Measurements from ENCODE around the gene CHIC2.

The CHIC2 gene

DNA sequence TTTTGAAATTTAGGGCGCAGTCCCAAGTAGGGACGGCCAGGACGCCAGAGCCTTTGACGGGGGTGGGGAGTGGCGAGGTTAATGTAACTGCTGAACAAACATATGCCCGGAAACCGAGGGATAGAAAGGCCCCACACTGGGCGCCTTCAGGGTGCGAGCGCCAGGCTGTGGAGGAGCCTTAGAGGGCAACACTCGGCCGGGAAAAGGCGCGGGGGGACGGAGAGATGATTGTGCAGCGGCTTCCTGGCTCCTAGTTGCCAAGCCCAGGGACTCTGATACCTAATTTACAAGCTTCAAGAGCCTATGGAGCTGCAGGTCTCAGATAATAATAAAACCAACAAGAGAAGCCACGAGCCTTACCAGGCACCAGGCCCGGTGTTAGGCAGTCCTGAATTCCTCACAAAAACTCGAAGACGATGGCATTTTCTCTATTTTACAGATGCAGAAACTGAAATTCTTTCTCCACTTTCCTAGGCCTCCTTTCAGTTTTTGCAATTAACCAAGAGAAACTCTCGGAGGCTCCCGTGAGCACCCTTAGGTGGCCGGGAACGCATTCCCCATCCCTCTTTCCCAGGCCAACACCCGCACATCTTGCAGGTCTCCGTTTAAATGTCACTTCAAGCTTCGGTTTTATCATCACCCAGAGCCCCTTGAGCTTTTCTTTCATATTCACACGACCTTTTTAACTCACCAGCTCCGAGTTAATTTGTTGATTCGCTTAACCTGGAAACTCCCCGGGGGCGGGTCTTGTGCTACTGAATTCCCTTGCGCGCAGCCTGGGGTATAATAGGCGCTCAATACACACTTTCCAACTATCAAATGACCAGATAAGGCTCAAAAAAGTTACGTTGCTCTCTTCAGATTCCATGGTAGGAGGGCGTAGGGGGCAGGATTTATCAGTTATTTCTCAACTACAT lies 29.2 kb upstream of the CHIC2 start:
- no peak for DNase-seq

- DNase-seq = no peak
These were observed 28.3 kb upstream of the CHIC2 start for GRCh38 chr4:54092405-54093323.

- DNase-seq = peak in 54 of 56 donors; percentile 9 to 84 (median 54)
These were observed 27.4 kb upstream of the CHIC2 start for GRCh38 chr4:54091637-54092404.

- DNase-seq = peak in 21 of 56 donors; percentile 7 to 58 (median 26)
These were observed 26.6 kb upstream of the CHIC2 start for GRCh38 chr4:54090804-54091623.

DNA sequence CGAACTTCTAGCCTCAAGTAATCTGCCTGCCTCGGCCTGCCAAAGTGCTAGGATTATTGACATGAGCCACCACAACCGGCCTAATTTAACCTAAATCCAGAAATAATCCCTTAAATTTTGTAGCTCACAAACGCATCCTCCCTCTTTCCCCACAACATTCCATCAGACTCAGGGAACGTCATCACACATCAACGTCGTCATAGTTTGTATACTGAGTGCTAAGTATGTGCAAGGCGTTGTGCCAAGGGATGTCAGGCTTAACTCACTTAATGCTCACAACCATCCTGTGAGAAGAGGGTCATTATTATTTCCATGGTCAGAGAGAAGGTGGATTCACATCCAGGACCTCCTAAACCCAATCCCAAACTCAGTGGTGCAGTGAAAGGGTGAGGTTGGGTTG lies 26.0 kb upstream of the CHIC2 start:
- no peak for DNase-seq

GRCh38 chr4:54089875-54090274 lies 25.5 kb upstream of the CHIC2 start:
- DNase-seq = no peak

DNA sequence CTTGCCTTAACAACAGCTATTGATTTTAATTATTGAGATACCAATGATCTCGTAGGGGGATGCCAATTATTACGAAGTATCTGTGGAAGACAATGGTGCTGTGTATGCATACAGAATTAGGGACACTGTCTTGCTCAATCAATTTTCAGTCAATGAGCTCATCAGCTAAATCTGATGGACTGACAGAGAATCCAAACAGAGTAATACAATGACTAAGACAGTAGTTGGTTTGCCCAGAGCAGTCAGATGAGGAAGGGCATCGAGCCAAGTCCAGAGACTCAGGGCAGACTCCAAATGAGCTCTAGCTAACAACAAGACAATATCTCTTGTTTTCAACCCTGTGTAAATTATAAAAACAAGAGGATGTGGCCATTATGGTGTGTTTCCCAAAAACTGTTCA lies 20.9 kb upstream of the CHIC2 start:
- DNase-seq = peak in 46 of 56 donors; percentile 11 to 91 (median 56)

DNA sequence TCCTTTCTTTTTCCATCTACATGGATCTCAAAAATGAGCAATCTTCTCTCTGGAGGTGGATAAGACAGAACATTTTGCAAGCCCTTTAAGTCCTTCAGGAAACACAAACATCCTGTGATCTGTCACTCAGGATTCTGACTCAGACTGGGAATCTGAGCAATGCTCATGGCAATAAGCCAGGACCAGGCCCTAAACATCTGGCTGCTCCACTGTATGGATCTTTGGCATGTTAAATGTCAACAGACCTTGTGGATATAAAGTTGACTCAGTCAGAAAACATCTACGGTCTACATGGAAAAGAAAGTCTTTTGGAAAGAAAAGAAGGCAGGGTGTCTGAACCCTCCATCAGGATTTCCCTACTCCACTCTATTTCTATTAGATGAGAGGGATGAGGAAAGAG lies 17.8 kb upstream of the CHIC2 start:
- no peak for DNase-seq

DNA sequence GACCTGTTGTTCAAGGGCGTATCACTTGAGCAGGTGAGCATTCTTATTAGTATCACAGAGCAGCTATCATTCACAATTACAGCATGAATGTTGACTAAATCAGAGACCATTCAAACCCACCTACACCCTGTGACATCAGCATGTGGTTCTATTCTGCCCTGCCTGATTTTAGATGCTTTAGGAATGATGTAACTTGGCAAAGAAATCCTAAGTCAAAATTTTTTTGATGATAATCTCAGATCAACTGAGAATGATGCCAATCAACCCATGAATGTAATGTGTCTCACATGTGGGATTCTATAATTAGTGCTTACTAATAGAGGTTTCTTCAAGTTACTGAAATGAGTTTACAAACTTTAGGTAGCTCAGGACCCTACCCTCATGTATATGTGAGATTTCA lies 13.4 kb upstream of the CHIC2 start:
- DNase-seq = no peak

DNA sequence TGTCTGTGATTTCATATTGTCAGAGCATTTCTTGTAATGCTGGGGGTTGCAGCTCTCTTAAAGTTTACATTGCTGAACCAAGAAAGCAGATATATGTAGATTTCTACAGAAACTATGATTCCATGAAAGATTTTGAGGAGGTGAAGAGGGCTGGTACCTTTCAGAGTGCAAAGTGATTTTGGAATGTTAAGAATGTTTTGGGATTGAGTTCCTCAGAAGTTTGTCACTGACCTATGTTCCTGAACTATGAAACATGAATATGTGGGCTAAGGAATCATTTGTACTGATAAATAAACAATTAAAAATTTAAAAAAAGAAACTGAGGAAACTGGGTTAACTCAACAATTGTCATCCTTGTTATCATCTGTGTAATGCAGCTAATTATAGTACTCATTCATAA lies 12.3 kb upstream of the CHIC2 start:
- DNase-seq = no peak

- DNase-seq = no peak
These were observed 10.0 kb upstream of the CHIC2 start for GRCh38 chr4:54074381-54074780.

GRCh38 chr4:54073271-54073880 lies 9.0 kb upstream of the CHIC2 start:
- DNase-seq = no peak

GRCh38 chr4:54067166-54067565 lies 2.8 kb upstream of the CHIC2 start:
- no peak for DNase-seq

DNA sequence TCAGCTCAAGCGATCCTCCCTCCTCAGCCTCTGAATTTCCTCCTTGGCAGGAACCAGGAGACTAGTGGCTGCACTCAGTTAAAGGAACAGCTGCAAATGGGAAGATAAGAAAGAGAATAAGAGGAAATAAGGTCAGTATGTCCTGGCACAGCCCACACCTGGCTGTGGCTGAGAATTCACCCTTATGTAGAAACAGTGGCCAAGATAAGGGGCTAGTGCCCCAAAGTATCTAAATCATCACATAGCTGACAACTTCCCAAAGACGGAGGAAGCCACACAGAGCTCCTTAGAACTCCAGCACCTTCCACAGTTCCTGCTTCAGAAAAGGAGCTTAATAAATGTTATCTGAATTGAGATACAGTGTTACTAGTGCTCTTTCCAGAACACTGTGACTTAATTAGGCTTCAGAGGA lies 2.3 kb upstream of the CHIC2 start:
- DNase-seq = no peak

DNA sequence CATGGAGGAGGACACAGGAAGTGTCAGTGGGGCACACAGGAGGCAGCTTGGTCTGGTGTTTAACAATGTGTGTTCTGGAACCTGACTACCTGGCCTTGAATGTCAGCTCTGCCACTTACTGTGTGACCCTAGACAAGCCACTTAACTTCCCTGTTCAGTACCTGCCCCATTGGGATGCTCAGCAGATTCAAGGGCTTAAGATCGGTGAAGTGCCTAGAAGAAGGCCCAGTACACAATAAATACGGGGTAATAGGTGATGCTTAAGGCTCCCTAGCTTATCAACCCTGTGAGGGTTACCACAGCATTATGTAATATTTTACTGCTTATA lies 1.6 kb upstream of the CHIC2 start:
- DNase-seq = no peak

DNA sequence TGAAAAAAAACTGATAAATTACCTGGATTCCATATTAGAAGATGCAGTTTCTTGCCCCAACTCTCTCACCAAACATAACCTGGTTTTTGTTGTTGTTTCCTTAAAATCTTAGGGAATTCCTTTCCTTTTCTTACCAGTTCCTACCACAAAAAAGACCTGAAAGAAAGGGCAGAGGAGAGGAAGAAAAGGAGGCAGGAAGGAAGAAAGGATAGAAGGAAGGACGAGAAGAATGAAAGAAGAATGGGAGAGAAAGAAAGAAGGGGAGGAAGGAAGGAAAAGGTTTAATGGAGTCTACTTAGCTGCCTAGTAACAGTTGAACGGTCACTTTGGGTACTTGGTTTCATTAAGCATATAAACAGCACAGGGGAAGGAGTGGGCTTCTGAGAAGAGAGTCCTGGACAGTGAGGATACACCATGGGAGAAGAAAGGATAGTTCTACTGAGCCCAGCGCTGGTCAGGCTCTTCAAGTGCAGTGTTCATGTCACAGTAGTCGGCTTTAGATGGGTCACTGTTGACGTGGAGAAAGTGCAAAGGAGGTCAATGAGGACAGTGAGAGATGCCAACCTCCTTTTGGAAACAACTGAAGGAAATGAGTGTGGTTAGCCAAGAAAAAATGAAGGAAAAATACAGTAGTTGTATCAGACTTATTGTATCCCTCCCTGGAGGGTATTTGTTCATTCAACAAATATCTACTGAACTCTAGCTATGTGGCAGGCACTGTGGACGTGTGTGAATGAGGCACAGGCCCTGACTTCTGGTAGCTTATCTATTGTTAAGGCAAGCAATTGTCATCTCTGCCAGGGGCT lies 1.1 kb upstream of the CHIC2 start:
- no peak for DNase-seq

GRCh38 chr4:54063737-54064316 lies 578 bp downstream of the CHIC2 start:
- peak in 34 of 56 donors; percentile 5 to 60 (median 36) for DNase-seq

- DNase-seq = no peak
These were observed 1.2 kb downstream of the CHIC2 start for GRCh38 chr4:54063229-54063628.

GRCh38 chr4:54062392-54062791 lies 2.0 kb downstream of the CHIC2 start:
- DNase-seq = no peak

Measured in amygdala (tissue), 56 donors.